NCI-H2107 (cell line): Measurements from ENCODE around the gene ZMIZ1.

Experiments used
- DNase-seq: peaks from one replicate; lab custom pipeline; 2025; lab: John Stamatoyannopoulos, UW

Gene ZMIZ1

GRCh38 chr10:79153745-79154144 lies 85.0 kb downstream of the ZMIZ1 start:
- no peak for DNase-seq

- DNase-seq, result no peak
Observed at GRCh38 chr10:79155301-79156081, 86.7 kb downstream of the ZMIZ1 start.

- DNase-seq, result no peak
Observed at GRCh38 chr10:79156334-79157274, 87.8 kb downstream of the ZMIZ1 start.

- no peak for DNase-seq
Observed at GRCh38 chr10:79158004-79158340, 89.2 kb downstream of the ZMIZ1 start.

- DNase-seq, result no peak
Observed at GRCh38 chr10:79158402-79159097, 89.8 kb downstream of the ZMIZ1 start.

- no peak for DNase-seq
Observed at GRCh38 chr10:79159141-79159651, 90.4 kb downstream of the ZMIZ1 start.

GRCh38 chr10:79159785-79160184 lies 91.0 kb downstream of the ZMIZ1 start:
- no peak for DNase-seq

- DNase-seq, result no peak
Observed at GRCh38 chr10:79160191-79160590, 91.4 kb downstream of the ZMIZ1 start.

- no peak for DNase-seq
Observed at GRCh38 chr10:79161557-79161956, 92.8 kb downstream of the ZMIZ1 start.

GRCh38 chr10:79162022-79162421 lies 93.3 kb downstream of the ZMIZ1 start:
- DNase-seq, result no peak

GRCh38 chr10:79162861-79163665 lies 94.3 kb downstream of the ZMIZ1 start:
- DNase-seq, result no peak

GRCh38 chr10:79163666-79163975 lies 94.9 kb downstream of the ZMIZ1 start:
- no peak for DNase-seq

GRCh38 chr10:79164075-79164474 lies 95.3 kb downstream of the ZMIZ1 start:
- DNase-seq, result no peak

GRCh38 chr10:79165070-79165778 lies 96.5 kb downstream of the ZMIZ1 start:
- no peak for DNase-seq

GRCh38 chr10:79166312-79166721 lies 97.6 kb downstream of the ZMIZ1 start:
- no peak for DNase-seq

- no peak for DNase-seq
Observed at GRCh38 chr10:79166741-79167140, 98.0 kb downstream of the ZMIZ1 start.

- no peak for DNase-seq
Observed at GRCh38 chr10:79167537-79167936, 98.8 kb downstream of the ZMIZ1 start.

- DNase-seq, result no peak
Observed at GRCh38 chr10:79168210-79168609, 99.4 kb downstream of the ZMIZ1 start.

GRCh38 chr10:79170226-79170752 lies 101.5 kb downstream of the ZMIZ1 start:
- no peak for DNase-seq

- no peak for DNase-seq
Observed at GRCh38 chr10:79170993-79171392, 102.2 kb downstream of the ZMIZ1 start.

- DNase-seq, result no peak
Observed at GRCh38 chr10:79171504-79171903, 102.7 kb downstream of the ZMIZ1 start.
